ENCODE results near the gene GRIN2D.

DNA sequence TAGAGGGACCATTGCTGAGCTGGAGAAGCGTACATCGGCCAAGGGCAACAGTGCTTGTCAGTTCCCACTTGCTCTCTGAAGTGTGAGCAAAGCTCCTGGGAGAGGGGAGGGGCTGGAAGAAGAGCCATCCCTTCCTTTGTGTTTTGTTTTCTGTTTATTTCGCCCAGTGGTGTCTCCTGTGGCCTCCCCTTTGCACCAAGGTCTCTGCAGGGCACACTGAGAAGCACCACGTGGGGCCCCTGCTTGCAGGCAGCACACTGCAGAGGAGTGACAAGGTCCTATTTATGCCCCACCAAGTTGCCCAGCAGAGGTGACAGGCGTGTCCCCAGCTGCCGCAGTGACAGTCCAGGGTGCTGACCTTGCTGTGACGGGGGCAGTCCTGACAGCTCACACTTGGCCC lies 24.0 kb downstream of the GRIN2D start:
- TF ChIP-seq, protein P1, sequence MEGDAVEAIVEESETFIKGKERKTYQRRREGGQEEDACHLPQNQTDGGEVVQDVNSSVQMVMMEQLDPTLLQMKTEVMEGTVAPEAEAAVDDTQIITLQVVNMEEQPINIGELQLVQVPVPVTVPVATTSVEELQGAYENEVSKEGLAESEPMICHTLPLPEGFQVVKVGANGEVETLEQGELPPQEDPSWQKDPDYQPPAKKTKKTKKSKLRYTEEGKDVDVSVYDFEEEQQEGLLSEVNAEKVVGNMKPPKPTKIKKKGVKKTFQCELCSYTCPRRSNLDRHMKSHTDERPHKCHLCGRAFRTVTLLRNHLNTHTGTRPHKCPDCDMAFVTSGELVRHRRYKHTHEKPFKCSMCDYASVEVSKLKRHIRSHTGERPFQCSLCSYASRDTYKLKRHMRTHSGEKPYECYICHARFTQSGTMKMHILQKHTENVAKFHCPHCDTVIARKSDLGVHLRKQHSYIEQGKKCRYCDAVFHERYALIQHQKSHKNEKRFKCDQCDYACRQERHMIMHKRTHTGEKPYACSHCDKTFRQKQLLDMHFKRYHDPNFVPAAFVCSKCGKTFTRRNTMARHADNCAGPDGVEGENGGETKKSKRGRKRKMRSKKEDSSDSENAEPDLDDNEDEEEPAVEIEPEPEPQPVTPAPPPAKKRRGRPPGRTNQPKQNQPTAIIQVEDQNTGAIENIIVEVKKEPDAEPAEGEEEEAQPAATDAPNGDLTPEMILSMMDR (IDR thresholded peaks at IDR 0.05; ENCODE audit: control extremely low read depth in 1 of 3, insufficient read depth in 1 of 3, low read depth in 1 of 3, low read length in 3 of 3): no peak
- TF ChIP-seq NRF1 (IDR thresholded peaks at IDR 0.05; ENCODE audit: low read depth, low read length) (no peak), POLR2A (IDR thresholded peaks at IDR 0.05; ENCODE audit: control extremely low read depth in 1 of 2, low read depth in 2 of 2, low read length in 2 of 2) (no peak)

Measured in H1 (cell line).